HG03139 (cell line): ENCODE results near the gene GSTCD.
"Not testable (repeated sequence)": the region's sequence is repeated elsewhere in the genome, so short reads cannot be mapped to it uniquely, and the experiment has no call there.

Experiments
- ATAC-seq: cut with Tn5 transposase; IDR thresholded peaks from one replicate; pipeline ENCODE4 v1.9.1; 2021; ENCODE audit not compliant: unreplicated experiment

Gene GSTCD

DNA sequence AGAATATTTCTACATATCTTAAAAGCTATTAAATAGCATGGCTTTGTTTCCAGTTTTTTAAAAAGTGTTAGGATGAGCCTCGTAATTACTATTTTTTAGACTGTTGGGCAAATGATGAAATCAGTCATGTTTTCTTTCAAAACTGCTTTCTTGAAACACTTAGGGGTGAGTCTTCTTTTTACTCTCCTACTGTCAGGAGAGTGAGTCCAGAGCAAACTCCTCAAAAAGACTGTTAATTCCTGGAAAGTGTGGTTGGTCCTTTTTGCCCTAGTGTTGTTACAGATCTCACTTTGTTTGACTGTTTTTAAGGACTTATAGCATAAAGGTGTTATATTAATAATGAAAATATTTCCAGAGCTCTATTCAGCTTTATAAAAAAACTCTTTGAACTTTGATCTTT lies 6.3 kb downstream of the GSTCD start:
- ATAC-seq: no peak

DNA sequence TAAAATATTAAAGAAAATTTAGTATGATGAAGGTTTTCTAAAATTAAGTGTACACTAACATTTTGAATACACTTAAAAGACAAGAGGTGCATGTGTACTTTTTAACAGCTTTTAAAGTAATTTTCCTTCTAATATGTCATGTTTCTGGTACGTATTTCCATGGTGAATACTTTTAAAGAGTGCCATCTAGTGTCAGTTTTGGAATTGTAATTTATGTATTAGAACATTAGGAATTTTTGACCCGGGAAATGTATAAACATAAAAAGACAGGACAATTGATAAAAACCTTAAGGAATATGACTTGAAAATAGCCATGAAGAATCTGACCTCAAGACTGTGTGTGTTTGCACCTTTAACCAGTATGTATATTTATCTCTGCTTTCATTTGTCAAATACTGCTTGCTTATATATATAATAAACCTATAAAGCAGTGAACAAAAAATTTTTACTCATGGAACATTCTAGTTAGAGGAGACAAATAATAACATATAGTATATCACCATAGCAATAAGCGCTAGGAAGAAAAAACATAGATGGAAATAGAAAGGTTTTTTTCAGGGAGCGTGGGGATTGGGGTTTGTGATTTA lies 7.2 kb downstream of the GSTCD start:
- no peak for ATAC-seq

DNA sequence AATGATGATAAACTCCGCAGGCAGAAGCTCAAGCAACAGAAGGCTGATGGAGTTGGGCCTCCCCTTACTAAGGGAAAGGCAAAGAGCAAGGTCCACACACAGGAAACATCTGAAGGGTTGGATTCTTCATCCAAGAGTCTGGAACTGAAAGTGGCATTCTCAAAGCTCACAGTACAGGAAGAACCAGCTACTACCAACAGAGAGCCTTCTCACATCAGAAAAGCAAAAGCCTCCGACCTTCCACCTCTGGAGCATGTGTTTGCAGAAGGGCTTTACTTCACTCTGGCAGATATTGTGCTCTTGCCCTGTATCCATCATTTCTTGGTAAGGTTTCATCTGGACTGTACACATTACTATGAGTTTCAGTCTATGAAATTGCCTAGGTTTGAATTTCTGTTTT lies 10.6 kb downstream of the GSTCD start:
- ATAC-seq: no peak

DNA sequence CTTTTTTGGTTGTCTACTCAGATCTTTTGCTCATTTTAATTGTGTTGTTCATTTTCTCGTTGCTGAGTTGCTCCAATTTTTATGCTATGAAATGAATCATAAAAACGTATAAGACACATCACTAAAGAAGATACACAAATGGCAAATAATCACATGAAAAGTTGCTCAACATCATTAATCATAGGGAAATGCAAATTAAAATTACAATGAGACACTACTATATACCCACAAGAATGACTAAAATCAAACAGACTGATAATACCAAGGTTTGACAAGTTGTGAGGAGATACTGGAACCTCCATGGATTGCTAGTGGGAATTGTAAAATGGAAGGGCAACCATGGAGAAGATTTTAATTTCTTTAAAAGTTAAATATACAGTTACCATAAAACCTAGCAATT lies 17.0 kb downstream of the GSTCD start:
- ATAC-seq: no peak

DNA sequence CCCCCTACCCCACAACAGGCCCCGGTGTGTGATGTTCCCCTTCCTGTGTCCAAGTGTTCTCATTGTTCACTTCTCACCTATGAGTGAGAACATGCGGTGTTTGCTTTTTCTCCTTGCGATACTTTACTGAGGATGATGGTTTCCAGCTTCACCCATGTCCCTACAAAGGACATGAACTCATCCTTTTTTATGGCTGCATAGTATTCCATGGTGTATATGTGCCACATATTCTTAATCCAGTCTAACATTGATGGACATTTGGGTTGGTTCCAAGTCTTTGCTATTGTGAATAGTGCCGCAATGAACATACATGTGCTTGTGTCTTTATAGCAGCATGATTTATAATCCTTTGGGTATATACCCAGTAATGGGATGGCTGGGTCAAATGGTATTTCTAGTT lies 21.3 kb downstream of the GSTCD start:
- ATAC-seq: not testable (repeated sequence)

DNA sequence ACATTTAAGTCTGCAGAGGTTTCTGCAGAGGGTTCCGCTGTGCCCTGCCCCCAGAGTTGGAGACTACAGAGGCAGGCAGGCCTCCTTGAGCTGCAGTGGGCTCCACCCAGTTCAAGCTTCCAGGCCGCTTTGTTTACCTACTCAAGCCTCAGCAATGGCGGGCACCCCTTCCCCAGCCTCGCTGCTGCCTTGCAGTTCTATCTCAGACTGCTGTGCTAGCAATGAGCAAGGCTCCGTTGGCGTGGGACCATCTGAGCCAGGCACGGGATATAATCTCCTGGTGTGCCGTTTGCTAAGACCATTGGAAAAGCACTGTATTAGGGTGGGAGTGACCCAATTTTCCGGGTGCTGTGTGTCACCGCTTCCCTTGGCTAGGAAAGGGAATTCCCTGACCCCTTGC lies 26.6 kb downstream of the GSTCD start:
- not testable (repeated sequence) for ATAC-seq

DNA sequence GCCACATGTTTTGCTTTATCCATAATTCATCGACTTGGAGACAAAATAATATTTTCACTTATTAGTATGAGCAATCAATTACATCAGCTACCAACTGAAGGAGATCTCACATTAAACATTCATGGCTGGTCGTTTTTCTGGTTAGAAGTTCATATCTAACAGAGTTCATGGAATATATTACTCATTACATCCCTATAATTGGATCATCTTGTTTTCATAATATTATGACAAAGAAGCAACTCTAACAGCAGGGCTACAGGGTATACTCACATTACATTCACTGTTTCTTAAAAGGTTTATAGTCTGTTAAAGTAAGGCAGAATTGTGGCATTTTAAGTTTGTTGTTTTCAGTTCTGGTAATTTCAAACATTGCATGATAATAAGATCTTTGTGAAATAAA lies 33.0 kb downstream of the GSTCD start:
- ATAC-seq: no peak

DNA sequence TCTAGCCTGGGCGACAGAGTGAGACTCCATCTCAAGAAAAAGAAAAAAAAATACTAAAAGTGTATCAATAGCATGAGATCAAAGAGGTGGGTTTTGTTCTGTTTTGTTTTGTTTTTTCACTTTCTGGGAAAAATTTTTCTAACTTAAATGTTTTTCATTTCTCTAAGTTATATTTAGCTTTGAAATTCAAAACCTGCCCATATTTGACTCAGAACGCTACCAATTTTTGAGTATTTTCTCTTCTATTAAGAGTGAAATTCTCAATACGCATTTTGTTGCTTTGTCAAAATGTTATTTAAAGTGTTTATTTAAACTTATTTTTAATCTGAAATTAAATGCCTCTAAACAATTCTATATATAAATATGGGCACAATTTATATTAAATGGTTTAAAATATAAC lies 39.6 kb downstream of the GSTCD start:
- no peak for ATAC-seq

DNA sequence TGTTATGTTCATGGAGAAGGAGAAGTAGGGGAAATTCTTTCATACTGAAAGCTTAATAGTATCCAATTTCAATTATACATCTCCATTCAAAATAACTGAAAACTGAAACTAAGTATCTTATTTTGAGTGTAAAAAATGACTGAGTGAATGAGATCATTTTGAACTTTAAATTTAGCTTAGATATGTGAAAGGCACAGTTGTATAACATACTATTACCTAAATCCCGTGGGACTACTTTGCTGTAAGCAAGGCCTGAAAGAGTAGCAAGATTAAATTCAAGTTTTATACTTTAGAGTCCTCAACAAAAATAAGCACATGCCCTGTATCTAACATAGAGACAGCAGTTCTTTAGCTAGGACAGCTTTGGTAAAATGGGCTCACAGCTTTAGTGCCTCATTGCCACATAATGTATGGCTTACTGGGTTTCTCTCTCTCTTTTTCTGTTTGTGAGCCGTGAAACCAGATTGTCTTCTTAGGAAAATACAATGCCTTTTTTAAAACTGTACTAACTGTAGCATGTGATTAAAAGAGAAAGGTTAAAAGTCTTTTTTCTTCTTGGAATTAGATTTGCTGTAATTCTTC lies 43.2 kb downstream of the GSTCD start:
- ATAC-seq: no peak

DNA sequence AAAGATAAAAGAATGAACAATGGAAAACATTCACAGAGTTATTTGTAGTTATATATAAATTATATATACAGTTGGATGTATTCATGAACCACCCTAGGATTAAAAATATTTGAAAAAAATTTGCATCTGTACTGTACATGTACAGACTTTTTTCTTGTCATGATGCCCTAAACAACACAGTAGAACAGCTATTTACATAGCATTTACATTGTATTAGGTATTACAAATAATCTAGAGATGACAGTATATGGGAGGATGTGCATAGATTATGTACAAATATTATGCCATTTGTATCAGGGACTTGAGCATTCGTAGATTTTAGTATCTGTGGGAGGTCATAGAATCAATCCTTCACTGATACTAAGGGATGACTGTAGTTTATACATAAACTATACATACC lies 44.8 kb downstream of the GSTCD start:
- ATAC-seq: no peak

DNA sequence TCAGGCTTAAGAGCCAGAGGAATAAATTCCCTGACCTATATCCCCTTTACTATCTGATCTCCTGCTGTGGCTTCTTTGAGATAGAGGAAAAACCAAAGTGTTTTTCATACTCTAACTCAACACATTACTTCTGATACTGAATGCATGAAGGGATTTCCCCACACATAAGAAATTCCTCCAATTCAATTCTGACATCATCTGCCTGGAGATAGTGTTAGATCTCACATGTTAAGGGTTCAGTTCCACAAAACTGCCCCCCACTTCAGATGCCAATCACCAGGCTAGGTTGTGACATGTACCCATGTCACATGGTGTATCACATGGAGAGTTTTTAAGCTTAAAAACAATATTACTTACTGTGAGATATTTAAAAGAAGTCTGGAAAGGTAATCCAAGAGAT lies 46.8 kb downstream of the GSTCD start:
- no peak for ATAC-seq

DNA sequence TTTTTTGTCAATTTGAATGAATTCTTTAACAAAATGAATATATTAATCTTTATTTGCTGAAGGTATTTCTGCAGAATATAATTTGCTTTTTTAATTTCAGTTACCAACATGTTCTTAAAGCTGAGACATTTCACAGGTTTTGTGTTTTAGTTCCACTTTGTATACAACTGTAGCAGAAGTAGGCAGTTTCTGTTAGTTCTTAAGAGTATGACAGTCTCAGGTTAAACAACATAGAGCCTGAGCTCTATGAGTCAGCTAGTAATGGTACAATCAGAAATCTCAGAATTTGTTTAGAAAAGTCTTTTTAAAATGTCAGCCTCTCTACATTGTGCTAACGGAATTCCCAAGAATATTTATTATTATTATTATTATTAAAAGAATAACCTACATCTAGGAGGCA lies 50.4 kb downstream of the GSTCD start:
- ATAC-seq: no peak

DNA sequence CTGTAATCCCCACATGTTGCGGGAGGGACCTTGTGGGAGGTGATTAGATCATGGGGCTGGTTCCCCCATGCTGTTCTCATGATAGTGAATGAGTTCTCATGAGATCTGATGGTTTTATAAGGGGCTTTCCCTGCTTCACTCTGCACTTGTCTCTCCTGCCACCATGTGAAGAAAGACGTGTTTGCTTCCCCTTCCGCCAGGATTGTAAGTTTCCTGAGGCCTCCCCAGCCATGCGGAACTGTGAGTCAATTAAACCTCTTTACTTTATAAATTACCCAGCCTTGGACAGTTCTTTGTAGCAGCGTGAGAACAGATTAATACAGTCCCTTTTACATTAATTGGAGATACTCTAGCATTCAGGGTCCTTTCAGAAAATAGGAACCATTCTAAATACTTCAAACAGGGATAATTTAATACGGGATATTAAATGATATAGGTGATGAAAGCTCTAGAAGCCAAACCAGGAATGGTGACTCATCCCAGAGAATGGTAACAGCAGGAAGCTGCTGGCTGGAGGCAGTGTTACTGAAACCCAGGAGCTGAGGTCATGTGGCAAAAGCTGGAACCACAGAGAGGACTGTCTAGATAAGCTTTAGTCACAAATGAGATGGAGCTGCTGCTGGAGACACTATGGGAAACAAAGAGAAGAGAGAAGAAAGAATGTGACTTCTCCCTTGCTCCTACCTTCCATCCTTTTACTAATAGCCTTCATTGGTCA lies 57.3 kb downstream of the GSTCD start:
- no peak for ATAC-seq

DNA sequence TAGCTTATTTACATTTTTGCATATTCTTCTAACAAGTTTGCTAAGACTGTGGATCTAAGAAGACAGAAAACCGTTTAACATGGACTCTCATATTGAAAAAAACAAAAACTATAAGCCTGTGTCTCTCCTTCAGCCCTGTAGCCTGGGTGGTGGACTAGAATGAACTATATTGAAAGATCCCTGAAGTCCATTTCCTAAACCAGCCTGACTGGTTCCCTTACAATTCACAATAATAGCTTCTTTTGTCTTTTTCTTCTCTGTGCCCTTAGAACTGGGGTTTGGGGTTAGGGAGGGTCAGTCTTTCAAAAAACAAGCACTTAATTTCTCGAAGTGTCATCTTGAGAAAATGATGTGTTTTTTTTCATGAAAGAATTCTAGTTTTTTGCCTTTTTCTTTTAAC lies 59.0 kb downstream of the GSTCD start:
- ATAC-seq: no peak

DNA sequence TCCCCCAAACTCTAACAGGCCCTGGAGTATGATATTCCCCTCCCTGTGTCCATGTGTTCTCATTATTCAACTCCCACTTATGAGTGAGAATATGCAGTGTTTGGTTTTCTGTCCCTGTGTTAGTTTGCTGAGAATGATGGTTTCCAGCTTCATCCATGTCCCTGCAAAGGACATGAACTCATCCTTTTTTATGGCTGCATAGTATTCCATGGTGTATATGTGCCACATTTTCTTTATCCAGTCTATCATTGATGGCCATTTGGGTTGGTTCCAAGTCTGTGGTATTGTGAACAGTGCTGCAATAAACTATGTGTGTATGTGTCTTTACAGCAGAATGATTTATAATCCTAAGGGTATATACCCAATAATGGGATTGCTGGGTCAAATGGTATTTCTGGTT lies 61.9 kb downstream of the GSTCD start:
- not testable (repeated sequence) for ATAC-seq

DNA sequence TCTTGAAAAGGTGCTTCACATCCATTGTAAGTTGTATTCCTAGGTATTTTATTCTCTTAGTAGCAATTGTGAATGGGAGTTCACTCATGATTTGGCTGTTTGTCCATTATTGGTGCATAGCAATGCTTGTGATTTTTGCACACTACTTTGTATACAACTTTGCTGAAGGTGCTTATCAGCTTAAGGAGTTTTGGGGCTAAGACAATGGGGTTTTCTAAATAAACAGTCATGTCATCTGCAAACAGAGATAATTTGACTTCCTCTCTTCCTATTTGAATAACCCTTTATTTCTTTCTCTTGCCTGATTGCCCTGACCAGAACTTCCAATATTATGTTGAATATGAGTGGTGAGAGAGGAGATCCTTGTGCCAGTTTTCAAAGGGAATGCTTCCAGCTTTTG lies 63.5 kb downstream of the GSTCD start:
- ATAC-seq: not testable (repeated sequence)

DNA sequence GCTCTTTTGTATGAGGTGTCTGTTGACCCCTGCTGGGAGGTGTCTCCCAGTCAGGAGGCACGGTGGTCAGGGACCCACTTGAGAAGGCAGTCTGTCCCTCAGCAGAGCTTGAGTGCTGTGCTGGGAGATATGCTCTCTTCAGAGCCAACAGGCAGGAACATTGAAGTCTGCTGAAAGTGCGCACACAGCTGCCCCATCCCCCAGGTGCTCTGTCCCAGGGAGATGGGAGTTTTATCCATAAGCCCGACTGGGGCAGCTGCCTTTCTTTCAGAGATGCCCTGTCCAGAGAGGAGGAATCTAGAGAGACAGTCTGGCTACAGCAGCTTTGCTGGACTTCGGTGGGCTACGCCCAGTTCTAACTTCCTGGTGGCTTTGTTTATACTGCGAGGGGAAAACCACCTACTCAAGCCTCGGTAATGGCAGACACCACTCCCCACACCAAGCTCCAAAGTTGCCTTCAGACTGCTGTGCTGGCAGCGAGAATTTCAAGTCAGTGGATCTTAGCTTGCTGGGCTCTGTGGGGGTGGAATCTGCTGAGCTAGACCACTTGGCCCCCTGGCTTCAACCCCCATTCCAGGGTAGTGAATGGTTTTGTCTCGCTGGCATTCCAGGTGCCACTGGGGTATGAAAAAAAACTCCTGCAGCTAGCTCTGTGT lies 67.3 kb downstream of the GSTCD start:
- ATAC-seq: not testable (repeated sequence)

DNA sequence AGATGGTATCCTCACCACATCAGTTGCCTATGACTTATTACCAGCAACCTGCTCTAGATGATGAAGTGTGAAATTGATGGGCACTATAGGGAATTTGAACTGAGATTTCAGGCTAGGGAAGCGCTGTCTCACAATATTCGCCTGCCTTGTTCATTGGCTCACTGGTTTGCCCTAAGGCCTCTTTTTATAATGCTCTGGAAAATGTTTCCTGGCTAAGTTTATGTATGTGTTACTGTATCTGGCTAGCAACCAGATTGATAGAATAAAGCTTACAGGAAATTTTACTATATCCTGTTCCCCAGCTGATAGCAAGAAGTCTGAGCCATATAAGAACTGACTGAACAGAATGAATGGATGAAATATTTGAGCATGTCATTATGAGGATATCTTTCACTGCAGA lies 71.6 kb downstream of the GSTCD start:
- ATAC-seq: no peak

DNA sequence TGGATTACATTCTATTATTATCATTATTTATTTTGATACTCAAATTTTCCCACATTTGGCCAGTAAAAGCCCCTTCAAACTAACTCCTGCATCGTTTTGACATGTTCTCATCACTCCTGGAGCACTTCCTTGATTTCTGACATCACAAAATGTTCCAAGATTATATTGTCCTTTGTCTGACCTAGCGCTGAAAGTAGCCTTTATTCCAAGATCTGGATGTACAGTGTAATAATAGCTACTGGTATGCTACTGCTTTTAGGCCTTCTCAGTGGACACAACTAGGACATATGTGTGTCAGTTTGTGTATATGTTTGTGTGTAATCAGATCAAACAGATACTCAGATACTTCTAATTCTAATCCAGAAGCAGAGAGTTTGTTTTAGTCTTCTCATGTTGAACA lies 76.2 kb downstream of the GSTCD start:
- ATAC-seq: no peak

DNA sequence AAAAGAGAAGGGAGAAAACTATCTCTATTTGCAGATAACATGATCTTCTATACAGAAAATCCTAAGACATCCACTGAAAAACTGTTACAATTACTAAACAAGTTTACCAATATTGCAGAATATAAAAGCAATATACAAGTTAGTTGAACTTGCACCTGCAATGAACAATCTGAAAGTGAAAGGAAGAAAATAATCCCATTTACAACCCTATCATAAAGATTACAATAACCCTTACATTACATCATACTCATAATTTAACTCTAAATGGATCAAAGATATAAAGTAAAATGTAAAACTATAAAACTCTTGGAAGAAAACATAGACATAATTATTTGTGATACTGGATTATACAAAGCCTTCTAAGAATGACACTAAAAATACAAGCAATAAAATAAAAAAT lies 77.2 kb downstream of the GSTCD start:
- no peak for ATAC-seq

DNA sequence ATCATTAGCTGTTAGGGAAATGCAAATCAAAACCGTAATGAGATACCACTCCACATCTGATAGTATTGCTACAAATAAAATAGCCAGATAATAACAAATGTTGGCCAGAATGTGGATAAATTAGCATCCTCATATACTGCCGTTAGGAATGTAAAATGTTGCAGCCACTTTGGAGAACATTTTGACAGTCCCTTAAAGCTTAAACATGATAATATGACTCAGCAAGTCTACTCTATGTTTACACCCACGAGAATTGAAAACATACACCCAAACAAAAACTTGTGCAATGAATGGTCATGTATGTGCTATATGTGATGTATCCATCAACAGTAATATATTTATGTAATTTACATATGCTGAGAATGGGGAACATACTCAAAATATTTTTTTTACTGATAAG lies 78.2 kb downstream of the GSTCD start:
- no peak for ATAC-seq

DNA sequence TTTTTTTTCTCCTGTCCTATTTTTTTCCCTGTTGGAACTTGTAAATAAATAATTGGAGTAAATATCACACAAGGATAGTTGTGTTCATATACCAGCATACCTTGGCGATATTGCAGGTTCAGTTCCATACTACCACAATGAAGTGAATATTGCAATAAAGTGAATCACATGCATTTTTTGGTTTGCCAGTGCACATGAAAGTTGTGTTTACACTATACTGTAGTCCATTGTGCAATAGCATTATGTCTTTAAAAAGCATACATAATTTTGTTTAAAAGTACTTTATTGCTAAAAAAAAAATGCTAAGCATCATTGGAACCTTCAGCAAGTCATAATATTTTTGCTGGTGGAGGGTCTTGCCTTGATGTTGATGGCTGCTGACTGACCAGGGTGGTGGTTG lies 88.6 kb downstream of the GSTCD start:
- no peak for ATAC-seq
